NK-92 (cell line): ENCODE results near the gene APC.
A peak's percentile ranks its signal among the peaks of the same experiment; 100 is the strongest.

Experiments
- DNase-seq: peaks from one replicate; lab custom pipeline; 2025; ENCODE audit not compliant: unreplicated experiment; lab: John Stamatoyannopoulos, UW

APC gene

GRCh38 chr5:112737463-112738190 lies at the start of gene APC:
Gene APC, plus strand, starts transcription at chr5:112737885. Its CDS starts 17,006 bp downstream, at chr5:112754891.
- peak; percentile 16 for DNase-seq

GRCh38 chr5:112689155-112689909 lies 48.4 kb upstream of the APC start:
- DNase-seq: no peak

DNA sequence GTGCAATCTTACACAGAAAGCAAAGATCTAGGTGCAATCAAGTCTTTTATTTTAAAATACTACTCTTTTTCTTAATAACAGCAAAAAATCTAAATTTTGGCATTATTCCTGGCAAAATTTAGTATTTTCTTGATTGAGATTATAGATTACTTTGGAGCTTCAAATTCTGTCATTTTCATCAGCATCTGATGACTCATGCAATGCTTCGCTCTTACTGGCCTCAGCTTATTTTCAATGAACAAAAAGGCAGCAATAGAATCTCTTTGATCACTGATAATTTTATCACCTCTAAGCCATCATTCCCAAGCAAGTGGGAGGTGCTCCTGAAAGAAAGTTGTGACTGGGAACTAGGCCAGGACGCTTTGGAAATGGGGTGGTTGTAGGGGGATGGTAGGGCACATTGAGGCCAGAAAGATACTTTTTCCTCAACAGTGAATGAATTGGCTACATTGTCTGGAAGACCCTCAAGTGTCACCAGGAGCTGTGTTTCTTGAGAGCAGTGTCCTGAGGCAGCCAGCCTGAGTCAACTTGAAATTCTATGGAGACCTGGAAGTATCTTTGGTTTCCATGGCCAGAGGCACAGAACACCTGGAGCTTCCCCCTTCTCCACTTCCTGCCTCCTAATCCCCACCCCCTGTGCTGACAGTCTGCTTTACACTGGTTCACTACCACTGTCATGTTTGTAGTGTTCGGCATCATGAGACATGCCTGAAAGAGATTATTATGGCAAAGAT lies 46.9 kb upstream of the APC start:
- DNase-seq: no peak

DNA sequence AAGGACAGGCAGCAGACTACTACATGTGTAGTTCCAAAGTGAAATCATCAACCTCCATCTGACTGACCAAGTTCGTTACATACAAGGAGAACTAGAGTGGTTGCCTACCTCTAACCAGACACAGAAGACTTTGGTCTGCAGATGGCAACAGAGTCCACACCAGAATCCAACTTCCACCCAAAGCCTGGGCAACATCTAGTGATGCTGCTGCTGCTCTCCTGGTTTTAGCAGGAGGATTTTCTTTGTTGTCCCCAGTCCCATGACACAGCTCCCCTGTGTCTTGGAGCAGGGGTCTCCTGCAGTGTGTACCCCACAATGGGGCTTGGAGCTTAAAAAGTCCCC lies 46.4 kb upstream of the APC start:
- no peak for DNase-seq

DNA sequence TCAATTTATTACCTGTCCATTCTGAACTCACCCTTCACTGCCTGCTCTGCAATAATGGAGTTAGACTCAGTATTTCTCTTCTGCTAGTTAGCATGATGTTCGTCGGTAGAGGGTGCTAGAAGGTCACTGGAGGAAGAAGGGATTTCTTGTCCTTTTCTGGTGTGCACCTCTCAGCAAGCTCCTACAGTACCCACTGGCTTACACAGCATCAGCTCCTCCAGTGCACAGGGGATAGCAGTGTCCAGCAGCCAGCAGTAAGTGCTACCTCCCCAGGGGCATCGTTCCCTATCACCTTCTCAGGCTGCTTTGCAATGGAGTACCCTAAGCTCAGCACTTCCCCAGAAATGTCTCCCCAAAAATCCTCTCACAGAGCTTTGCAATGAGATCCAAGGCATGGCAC lies 45.9 kb upstream of the APC start:
- DNase-seq: no peak

DNA sequence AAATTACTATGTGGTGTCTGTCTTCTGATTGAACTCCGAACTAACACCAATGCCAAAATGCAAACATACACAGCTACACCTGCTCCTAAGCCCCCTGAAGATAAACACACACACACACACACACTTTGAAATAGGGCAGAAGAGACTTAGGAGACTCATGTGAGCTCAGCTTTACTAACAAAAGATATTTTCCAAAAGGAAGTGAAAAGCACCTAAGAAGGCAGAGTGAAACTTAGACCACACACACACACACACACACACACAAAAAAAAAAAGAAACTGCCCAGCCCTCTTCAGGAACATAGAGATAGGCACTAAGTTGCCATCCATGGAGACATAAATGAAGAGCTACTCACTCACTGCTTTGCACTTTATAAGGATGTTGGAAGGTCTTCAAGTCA lies 45.2 kb upstream of the APC start:
- DNase-seq: no peak

DNA sequence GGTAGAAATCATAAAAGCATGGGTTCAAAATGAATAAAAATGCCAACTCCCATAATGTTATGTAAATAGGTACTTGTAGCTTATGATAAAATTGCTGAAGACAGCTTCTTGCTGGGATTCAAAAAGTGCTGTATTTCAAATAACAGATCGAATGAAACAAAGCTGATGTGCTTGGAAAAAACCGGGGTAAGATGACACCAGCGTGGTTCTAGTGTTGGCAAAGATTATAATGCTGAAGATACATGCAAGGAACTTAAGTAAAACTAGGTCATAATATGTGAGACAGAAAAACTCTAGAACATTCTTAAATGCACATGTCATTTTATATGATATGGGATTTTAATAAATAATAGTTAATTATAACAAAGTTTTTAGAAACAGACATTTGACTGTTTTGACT lies 44.4 kb upstream of the APC start:
- DNase-seq: no peak

DNA sequence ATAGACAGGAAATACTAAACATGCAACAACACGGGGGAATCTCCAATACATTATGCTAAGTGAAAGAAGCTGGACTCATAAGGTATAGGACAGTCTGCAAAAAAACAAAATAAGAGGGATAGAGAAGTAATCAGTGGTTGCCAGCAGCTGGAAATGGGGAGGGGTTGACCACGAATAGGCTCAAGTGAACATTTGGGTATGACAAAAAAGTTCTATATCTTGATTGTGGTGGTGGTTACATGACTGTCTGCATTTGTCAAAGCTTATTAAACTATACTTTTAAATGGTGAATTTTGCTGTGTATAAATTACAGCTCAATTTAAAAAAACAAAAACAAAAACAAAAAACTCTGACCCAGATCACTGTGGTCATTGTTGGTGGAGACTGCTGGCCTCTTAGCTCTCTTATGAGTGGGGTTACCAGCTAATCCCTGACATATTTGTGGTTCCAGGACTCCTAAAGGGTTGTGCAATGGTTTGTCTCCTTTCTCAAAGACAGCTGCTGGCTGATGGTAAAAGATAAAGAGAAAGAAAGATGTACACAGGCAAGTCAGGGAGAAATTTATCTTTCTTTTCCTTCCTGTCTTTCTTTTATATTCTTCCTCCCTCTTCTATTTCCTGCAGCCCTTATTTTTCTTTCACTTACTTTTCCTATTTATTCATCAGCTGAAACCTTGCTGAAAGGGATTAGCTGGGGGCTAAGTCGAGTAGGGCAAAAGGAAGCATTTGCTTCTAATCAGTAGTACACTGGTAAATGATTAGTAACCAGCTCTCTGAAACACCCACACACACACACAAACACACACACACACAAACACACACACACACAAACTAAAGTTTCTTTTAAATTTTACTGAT lies 42.6 kb upstream of the APC start:
- no peak for DNase-seq

- DNase-seq: no peak
These were observed 40.9 kb upstream of the APC start for GRCh38 chr5:112696786-112697185.

DNA sequence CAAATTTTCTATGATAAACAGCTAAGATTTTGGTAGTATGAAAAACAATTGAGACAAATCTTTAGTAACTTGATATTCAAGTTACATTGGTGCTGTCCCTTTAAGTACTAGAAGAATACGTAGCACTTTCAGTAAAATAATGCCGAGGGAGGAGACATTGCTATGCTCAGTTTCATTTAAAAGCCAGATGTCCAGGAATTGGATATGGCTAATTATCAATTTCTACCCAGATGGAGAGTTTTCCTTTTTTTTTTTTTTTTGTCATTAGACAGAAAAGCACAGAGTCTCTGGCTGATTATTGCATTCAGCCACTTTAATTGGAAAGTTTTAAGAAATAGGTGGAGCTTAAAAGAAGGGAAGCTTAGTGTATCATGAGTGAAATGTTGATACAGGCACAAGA lies 40.4 kb upstream of the APC start:
- DNase-seq: no peak

DNA sequence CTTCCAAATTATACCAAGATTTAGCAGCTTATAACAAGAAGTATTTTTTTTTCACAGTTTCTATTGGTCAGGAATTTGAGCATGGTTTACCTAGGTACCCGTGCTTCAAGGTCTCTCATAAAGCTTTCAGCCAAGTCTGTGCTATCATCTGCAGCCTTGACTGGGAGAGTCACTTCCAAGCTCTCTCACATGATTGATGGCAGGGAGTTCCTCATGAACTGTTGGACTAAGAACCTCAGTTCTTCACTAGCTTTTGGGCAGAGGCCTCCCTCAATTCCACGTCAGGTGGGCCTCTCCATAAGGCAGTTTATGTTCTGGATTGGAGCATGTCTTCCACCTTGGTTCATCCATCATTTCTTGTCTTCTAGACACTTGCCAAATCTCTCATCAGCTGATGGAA lies 39.9 kb upstream of the APC start:
- DNase-seq: no peak

DNA sequence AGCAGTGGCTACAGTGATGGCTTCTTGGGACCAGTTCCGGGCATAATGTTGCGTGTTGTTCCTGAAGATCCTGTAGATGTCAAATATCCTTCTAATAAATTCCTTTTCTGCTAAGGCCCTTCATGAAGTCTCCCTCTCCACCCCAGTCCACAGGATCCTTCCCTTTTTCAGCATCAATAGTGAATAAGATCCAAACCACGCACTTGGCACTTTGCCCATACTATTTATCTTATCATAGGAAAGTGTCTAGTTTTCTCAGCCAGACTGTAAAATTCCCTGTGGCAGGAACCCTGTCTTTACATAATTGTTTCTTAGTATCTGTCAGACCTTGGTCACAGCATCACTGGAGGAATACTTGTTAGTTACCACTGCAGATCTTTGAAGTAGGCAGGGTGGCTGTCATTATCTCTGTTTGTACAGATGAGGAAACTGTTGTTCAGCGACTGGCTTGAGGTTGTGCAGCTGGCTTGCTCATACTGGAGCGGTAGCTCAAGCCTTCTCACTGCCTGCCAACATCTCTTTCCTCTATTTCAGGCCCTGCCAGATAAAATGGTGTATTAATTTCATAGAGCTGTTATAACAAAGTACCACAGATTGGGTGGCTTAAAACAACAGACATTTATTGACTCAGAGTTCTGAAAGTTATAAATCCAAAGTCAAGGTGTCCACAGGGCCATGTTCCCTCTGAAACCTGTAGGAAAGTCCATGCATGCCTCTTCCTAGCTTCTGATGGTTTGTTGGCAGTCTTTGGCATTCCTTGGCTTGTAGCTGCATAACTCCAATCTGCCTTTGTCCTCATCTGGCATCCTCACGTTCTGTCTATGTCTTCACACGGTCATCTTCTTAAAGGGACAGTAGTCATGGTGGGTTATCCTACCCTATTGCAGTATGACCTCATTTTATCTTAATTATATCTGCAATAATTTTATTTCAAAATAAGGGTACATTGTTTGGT lies 33.5 kb upstream of the APC start:
- DNase-seq: no peak

- no peak for DNase-seq
These were observed 31.2 kb upstream of the APC start for GRCh38 chr5:112706446-112707016.

DNA sequence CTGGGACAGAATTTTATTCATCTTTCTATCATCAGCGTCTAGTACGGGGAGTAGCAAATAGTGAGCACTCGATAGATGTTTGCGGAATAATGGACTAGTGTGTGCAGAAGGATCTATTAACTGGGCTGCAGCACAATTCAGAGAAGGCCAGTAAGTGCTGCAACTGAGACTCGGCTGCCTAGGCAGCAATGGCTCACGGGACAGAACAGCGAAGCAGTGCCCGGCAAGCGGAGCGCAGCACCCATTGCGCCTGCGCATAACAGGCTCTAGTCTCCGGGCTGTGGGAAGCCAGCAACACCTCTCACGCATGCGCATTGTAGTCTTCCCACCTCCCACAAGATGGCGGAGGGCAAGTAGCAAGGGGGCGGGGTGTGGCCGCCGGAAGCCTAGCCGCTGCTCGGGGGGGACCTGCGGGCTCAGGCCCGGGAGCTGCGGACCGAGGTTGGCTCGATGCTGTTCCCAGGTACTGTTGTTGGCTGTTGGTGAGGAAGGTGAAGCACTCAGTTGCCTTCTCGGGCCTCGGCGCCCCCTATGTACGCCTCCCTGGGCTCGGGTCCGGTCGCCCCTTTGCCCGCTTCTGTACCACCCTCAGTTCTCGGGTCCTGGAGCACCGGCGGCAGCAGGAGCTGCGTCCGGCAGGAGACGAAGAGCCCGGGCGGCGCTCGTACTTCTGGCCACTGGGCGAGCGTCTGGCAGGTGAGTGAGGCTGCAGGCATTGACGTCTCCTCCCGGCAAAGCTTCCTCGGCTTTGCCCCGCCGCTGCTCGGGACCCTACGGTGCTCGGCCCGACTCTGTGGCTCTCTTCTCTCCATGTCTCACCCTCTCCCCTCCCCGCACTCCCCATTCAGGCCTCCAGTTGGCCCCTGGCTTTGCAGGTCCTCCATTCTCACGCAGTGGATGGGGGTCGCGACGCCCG lies 30.2 kb upstream of the APC start:
- peak; percentile 94 for DNase-seq

DNA sequence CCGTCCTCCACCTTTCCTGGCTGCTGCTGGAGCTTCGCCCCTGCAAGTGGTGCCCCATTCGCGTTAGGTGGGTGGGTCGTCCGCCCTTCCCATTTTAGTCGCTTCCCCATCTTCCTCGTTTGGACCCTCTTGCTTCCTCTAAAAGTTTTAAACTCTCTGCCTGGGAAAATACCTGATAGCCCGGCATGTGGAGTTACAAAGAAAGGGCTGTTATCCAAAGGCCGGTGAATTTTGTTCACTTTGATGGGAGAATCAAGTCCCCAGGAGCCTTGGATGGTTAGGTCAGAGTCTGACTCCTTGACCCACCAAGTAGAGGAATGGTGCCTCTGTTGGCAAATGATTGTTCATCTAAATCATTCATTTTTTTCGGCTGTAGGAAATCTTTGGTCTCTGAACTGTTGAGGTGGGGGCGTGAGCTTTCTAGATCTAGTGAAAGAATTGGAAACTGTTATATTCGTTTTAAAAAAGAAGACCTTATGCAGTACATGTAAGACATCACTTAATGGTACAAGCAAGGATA lies 29.5 kb upstream of the APC start:
- DNase-seq: no peak

GRCh38 chr5:112709416-112709815 lies 28.3 kb upstream of the APC start:
- no peak for DNase-seq

DNA sequence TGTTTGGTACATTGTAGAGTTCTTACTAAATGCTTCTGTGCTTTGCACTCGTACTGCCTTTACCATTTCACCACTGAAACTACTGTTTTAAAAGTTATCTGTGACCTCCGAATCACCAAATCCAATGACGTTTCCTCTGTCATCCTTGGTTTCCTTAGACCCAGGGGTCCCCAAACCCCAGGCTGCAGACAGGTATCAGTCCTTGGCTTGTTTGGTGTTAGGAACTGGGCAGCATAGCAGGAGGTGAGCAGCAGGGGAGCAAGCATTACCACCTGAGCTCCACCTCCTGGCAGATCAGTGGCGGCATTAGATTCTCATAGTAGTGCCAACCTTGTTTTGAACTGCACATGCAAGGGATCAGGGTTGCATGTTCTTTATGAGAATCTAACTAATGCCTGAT lies 26.8 kb upstream of the APC start:
- no peak for DNase-seq

DNA sequence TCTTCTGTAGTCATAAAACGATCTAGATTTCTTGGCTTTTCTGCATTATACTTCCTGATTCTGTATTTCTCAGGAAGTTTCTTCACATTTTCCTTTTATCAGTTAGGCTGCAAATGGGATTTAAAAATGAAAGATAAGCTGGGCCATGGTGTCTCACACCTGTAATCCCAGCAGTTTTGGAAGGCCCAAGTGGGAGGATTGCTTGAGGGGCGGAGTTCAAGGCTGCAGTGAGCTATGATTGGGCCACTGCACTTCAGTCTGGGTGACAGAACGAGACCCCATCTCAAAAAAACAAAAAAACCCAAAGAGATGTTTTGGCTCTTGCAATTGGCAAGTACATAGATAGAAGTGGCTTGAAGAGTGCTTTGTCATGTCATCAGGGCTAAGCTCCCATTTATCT lies 26.2 kb upstream of the APC start:
- DNase-seq: no peak
